GM21737 (cell line): ENCODE data around the gene GLCE.
"Not testable (repeated sequence)": the region's sequence is repeated elsewhere in the genome, so short reads cannot be mapped to it uniquely, and the experiment has no call there.

Experiments used
- ATAC-seq: cut with Tn5 transposase; IDR thresholded peaks from one replicate; pipeline ENCODE4 v1.9.1; 2021; ENCODE audit warnings: mild to moderate bottlenecking, moderate library complexity; ENCODE audit not compliant: unreplicated experiment

Gene GLCE

GRCh38 chr15:69293741-69294615 is 133.5 kb downstream of the GLCE start:
- no peak for ATAC-seq

GRCh38 chr15:69296606-69297005 is 136.2 kb downstream of the GLCE start:
- ATAC-seq = no peak

GRCh38 chr15:69297642-69298353 is 137.4 kb downstream of the GLCE start:
- no peak for ATAC-seq

GRCh38 chr15:69298354-69298696 is 137.9 kb downstream of the GLCE start:
- no peak for ATAC-seq

- no peak for ATAC-seq
These were observed 138.4 kb downstream of the GLCE start, which contains the start of gene PAQR5 for GRCh38 chr15:69298697-69299441. TSS of gene PAQR5 (plus strand) at chr15:69298912. CDS start at chr15:69360081, 61,169 bp downstream.

GRCh38 chr15:69299451-69299886 is 139.0 kb downstream of the GLCE start:
- no peak for ATAC-seq

- ATAC-seq = no peak
These were observed 139.6 kb downstream of the GLCE start for GRCh38 chr15:69299943-69300588.

GRCh38 chr15:69301101-69301500 is 140.7 kb downstream of the GLCE start:
- ATAC-seq = not testable (repeated sequence)

- not testable (repeated sequence) for ATAC-seq
These were observed 141.7 kb downstream of the GLCE start for GRCh38 chr15:69302087-69302486.

- no peak for ATAC-seq
These were observed 142.5 kb downstream of the GLCE start for GRCh38 chr15:69302929-69303328.

- no peak for ATAC-seq
These were observed 143.1 kb downstream of the GLCE start for GRCh38 chr15:69303337-69304181.

- no peak for ATAC-seq
These were observed 143.7 kb downstream of the GLCE start for GRCh38 chr15:69304182-69304545.

GRCh38 chr15:69305204-69305931 is 144.9 kb downstream of the GLCE start:
- ATAC-seq = no peak

- ATAC-seq = no peak
These were observed 145.6 kb downstream of the GLCE start for GRCh38 chr15:69305933-69306568.

GRCh38 chr15:69307939-69308338 is 147.5 kb downstream of the GLCE start:
- ATAC-seq = no peak

GRCh38 chr15:69308949-69309348 is 148.5 kb downstream of the GLCE start:
- ATAC-seq = no peak

- ATAC-seq = no peak
These were observed 150.9 kb downstream of the GLCE start for GRCh38 chr15:69311319-69311721.

- no peak for ATAC-seq
These were observed 153.1 kb downstream of the GLCE start for GRCh38 chr15:69313432-69314000.
